GM13977 (cell line): ENCODE results near the gene CA4.

ENCODE experiments used
- DNase-seq: peaks from one replicate; pipeline ENCODE4 v3.0.0; 2012; ENCODE audit warnings: low spot score
- CTCF ChIP-seq: IDR thresholded peaks from 2 replicates; pipeline ENCODE4 v1.5.1; 2012; ENCODE audit warnings: mild to moderate bottlenecking, control low read depth; ENCODE audit not compliant: insufficient read depth; ENCODE audit errors: extremely low read depth, missing control alignments
- in situ Hi-C: fragments of 300-500 bp; cut with MboI; formaldehyde crosslinking; loops from one replicate; pipeline ENCODE4 v1.12.0; 2022; ENCODE audit warnings: low sequenced_read_pairs, low pct_unique_long_range_greater_than_20kb, mixed read lengths, inconsistent platforms; ENCODE audit not compliant: unreplicated experiment

Gene CA4

GRCh38 chr17:60164697-60165096, 14.9 kb downstream of the CA4 start:
- no peak for TF ChIP-seq CTCF
- DNase-seq: no peak
- in situ Hi-C loops: no loop called here

- no peak for TF ChIP-seq CTCF
- DNase-seq: no peak
- in situ Hi-C loops: no loop called here
Measured at GRCh38 chr17:60165223-60165622, 15.4 kb downstream of the CA4 start.

- no peak for DNase-seq
Measured at GRCh38 chr17:60165971-60166370, 16.2 kb downstream of the CA4 start.

GRCh38 chr17:60167065-60167741, 17.4 kb downstream of the CA4 start:
- in situ Hi-C loops: no loop called here
- no peak for DNase-seq
- TF ChIP-seq CTCF: no peak

More at GRCh38 chr17:60165971-60166370, 16.2 kb downstream of the CA4 start:
- in situ Hi-C loops: no loop called here
- TF ChIP-seq CTCF: no peak

GRCh38 chr17:60168654-60169053, 18.9 kb downstream of the CA4 start:
- in situ Hi-C loops: no loop called here

GRCh38 chr17:60169921-60170817, 20.4 kb downstream of the CA4 start:
- in situ Hi-C loops: no loop called here
- DNase-seq: no peak
- no peak for TF ChIP-seq CTCF

More at GRCh38 chr17:60168654-60169053, 18.9 kb downstream of the CA4 start:
- no peak for DNase-seq
- no peak for TF ChIP-seq CTCF
